ENCODE results near the gene SLC25A13.
"Not testable (repeated sequence)": the region's sequence is repeated elsewhere in the genome, so short reads cannot be mapped to it uniquely, and the experiment has no call there.

SLC25A13 gene

GRCh38 chr7:96200740-96201139 is 121.2 kb downstream of the SLC25A13 start:
- DNase-seq (ENCODE audit: low spot score): no peak

DNA sequence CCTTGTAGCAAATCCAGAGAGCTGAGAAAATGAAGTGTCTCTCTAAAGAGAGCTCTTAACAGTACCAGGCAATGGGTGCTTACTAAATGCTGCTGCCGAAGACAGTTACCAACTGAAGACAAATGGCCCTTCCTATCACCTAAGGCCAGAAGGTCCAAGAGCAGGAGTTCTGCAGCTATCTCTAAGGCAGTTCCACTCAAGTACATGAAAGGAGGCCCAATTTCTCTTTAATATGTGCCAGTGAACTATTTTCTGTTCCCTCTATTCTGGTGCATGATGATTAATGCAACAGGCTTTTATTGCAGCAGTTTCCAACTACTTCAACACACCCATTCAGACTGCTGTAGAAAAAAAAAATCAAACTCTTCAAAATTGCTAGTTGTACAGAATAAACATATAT is 122.5 kb downstream of the SLC25A13 start:
- DNase-seq (ENCODE audit: low spot score): peak; percentile 22

- DNase-seq (ENCODE audit: low spot score): no peak
These were observed 123.8 kb downstream of the SLC25A13 start for GRCh38 chr7:96198047-96198636.

- DNase-seq (ENCODE audit: low spot score): no peak
These were observed 125.2 kb downstream of the SLC25A13 start for GRCh38 chr7:96196676-96197075.

DNA sequence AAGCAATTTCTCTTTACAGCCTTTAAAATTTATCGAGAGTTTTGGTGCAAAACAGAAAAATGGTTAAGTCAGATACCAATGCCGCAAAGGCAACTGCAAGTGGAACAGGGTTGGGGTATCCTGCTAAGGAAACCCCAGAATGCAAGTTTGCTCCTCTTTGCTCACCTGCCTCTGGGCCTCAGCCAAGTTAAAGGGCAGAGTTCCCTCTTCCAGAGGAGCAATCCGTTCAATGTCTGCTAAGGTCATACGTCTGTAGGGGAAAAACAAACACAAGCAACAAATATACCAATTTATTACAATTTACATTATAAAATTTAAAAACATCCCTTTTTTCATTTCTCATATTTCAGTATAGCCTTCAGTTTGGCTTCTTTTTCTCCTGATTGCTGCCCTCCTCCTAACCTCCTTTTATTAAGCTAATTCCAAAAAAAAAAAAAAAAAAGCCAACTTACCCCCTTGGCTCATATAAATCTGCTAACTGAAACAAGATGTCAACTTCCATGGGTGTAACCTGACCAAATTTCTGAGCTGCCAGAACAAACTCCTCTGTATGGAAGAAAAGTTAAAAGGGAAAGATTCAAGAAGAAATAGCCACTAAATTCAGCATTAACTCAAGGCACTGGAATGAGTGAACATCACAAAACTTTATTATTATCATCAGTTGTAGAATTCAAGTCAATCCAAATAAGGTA is 132.6 kb downstream of the SLC25A13 start:
- DNase-seq (ENCODE audit: low spot score): no peak

GRCh38 chr7:96188591-96188991 is 133.3 kb downstream of the SLC25A13 start:
- DNase-seq (ENCODE audit: low spot score): no peak

GRCh38 chr7:96188174-96188581 is 133.7 kb downstream of the SLC25A13 start:
- no peak for DNase-seq (ENCODE audit: low spot score)

GRCh38 chr7:96187735-96188134 is 134.2 kb downstream of the SLC25A13 start:
- DNase-seq (ENCODE audit: low spot score): no peak

DNA sequence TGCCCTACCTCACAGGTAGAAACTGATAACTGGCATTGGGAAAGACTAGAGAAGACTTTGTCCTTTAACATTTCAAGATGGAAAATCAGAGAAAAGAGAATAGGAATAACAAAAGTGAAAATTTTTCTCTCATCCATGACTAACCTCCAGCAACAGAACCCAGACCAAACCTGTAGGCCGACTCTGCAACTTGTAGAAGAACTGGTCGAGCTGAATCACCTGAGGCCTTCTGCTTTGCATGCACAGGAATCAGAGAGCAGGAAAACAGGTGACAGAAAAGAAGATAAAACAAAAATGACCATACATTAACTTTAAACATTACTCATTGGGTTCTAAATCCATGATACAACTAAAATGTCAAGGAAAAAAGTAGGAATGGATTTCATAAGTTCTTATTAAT is 137.1 kb downstream of the SLC25A13 start:
- no peak for DNase-seq (ENCODE audit: low spot score)

DNA sequence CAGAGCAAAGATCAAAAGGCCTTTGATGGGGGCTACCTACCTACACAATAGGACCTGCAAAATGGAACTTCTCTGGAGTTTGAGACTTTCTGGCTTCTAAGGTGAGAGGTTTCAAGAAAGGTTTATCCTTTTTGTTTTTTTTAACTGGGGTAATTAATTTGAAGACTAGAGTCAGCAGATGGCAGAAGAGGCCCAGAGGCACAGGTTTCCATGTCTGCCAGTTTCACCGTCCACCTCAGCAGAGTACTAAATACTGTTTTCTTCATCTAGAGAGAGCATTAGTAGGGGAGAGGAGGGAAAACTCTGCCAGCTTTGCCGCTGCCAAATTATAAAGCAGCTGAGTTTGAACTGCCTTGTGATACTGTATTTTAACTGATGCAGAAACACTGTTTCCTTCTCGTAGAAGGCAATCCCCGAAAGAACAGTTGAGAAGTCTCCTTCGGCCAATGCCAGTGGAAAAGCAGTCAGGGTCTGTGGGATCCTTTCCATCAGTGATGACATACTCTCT is 138.7 kb downstream of the SLC25A13 start:
- no peak for DNase-seq (ENCODE audit: low spot score)

- no peak for DNase-seq (ENCODE audit: low spot score)
These were observed 139.3 kb downstream of the SLC25A13 start for GRCh38 chr7:96182424-96183158.

DNA sequence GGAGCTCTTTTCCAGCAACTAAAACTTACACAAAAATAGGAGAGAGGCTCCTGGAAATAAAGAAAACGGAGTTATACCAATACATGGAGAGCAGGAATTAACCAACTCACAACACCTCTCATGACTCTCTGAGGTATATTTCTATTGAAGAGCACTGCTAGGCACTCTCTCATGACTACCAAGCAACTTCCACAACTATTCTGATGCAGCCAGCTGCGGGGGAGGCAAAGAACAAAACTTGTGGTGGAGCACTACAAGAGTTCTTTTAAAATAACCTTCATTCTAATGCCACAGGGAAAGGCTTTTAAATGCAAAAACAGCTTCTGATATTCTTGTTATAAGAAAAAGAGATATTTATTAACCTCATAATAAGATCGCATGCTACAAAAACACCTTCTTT is 140.7 kb downstream of the SLC25A13 start:
- DNase-seq (ENCODE audit: low spot score): no peak

DNA sequence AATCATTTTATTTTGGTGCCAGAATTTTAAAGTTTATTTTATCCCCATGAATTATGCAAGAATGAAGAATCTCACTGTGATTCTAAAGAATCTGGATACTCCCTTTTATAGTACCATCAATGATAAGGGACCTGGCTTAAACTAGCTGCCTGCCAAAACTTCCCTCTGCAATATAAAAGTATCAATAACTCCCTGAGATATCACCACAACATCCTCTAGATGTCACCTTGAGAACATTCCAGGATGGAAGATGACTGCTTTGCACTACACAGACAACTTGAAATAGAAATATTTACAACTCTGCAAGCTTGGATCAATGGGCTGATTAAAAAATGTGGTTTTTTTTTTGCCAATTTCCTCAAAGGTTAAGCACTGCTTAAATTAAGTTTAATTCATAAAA is 142.1 kb downstream of the SLC25A13 start:
- DNase-seq (ENCODE audit: low spot score): no peak

- no peak for DNase-seq (ENCODE audit: low spot score)
These were observed 142.6 kb downstream of the SLC25A13 start for GRCh38 chr7:96179341-96179740.

GRCh38 chr7:96178581-96178980 is 143.3 kb downstream of the SLC25A13 start:
- no peak for DNase-seq (ENCODE audit: low spot score)

DNA sequence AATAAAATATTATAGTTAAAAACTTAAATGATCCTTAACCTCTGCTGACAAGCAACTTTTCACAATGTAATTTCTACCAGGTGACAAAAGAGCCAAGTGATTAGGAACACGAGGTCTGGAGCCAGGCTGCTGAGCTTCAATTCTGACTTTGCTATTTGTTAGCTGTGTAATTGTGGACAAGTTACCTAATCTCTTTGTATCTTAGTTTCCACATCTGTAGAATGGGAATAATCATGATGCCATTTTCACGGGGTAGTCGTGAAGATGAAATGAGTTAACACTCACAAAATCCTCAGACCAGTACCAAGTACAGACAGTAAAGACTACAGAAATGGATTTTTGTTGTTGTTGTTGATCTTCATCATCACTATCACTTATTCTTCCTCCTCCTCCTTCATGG is 144.5 kb downstream of the SLC25A13 start:
- DNase-seq (ENCODE audit: low spot score): no peak

- no peak for DNase-seq (ENCODE audit: low spot score)
These were observed 147.1 kb downstream of the SLC25A13 start for GRCh38 chr7:96174812-96175211.

DNA sequence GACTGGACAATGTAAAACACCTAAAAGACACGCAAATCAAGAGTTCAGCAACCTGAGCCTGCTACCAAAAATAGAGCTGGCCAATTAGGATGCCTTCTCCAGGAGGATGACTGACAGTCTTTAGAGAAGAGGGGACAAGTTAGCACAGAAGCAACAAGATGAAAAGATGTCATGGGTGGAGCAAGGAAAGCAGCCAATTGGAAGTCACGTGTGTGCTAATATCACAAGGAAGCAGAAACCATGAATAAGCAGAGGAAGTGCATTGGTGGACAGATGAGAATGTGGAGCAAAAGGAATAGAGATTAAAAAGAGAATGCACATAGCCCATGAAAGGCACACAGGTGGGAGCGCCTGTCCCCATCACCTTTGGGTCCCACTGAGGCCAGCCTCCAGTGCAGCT is 148.1 kb downstream of the SLC25A13 start:
- peak; percentile 43 for DNase-seq (ENCODE audit: low spot score)

DNA sequence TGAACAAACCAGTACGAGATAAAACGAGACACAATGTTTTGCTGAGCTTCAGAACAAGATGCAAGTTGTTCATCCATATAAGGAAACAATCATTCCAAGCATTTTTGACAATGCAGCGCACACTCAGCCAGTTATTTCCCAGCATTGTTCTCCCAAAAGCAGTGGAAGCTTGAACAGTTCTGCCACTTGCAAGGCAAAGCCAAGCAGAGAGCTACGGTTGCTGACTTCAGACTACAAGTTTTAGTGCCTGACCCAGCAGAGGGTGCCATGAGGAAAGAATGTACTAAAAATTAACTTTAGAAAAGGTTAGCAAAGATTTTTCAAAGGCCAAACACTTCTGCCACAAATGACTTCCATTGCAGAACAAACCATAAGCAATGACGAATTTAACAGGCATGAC is 152.5 kb downstream of the SLC25A13 start:
- DNase-seq (ENCODE audit: low spot score): no peak

- no peak for DNase-seq (ENCODE audit: low spot score)
These were observed 154.5 kb downstream of the SLC25A13 start for GRCh38 chr7:96167424-96167823.

- DNase-seq (ENCODE audit: low spot score): no peak
These were observed 160.0 kb downstream of the SLC25A13 start for GRCh38 chr7:96161897-96162296.

GRCh38 chr7:96157856-96158255 is 164.0 kb downstream of the SLC25A13 start:
- no peak for DNase-seq (ENCODE audit: low spot score)

GRCh38 chr7:96154506-96154905 is 167.4 kb downstream of the SLC25A13 start:
- DNase-seq (ENCODE audit: low spot score): not testable (repeated sequence)

Data from hematopoietic multipotent progenitor cell treated with erythropoietin and hydrocortisone succinate and interleukin-3 and kit ligand, for 17 days (in vitro differentiated cells).